A549 (cell line): ENCODE results near the gene KLHL8. TPM values are rescaled to one million over a fixed set of nuclear protein-coding genes. Genes with fewer than 3 reads are reported as not detected.

Source experiments
- ATAC-seq, 2 experiments: fragments of 200-7000 bp in 1 of 2; fragments of >200 bp in 1 of 2; cut with Nextera tagmentation in 1 of 2; cut with Tn5 transposase in 1 of 2; 3 replicates each; pipeline versions ENCODE4 v1.8.0 to v1.9.1; 2018 to 2020; ENCODE audit warnings: mild to moderate bottlenecking in 1 of 2, moderate library complexity in 1 of 2
- CTCF ChIA-PET: fragments of 300-600 bp; sonication (Branson Sonifier 250); formaldehyde crosslinking; extraction: SDS; loops from one replicate; lab custom pipeline; 2021; ENCODE audit warnings: antibody characterized with exemption, inconsistent platforms; lab: Yijun Ruan, JAX
- POLR2A ChIA-PET: fragments of 350-600 bp; formaldehyde crosslinking; extraction: SDS; loops from one replicate; lab custom pipeline; 2021; ENCODE audit warnings: antibody characterized with exemption, inconsistent platforms; lab: Yijun Ruan, JAX
- DNase-seq, 2 experiments: peaks; one replicate each; pipeline versions ENCODE4 v3.0.0 to v3.0.0-alpha.2; 2011 to 2016; ENCODE audit warnings: low read depth in 1 of 2, low spot score in 1 of 2
- FAIRE-seq: peaks from 2 replicates; lab custom pipeline; 2011; peaks lifted over from hg19 to GRCh38; lab: Jason Lieb, UNC
- H3K27ac ChIP-seq, 2 experiments: fragments of >200 bp; sonication (Bioruptor Twin); formaldehyde crosslinking; 3 replicates each; pipeline ENCODE4 v1.5.1; 2016 to 2017
- H3K4me1 ChIP-seq: fragments of >200 bp; sonication (Bioruptor Twin); formaldehyde crosslinking; 3 replicates; pipeline ENCODE4 v1.6.1; 2016
- H3K4me2 ChIP-seq: fragments of >200 bp; sonication (Bioruptor Twin); formaldehyde crosslinking; 3 replicates; pipeline ENCODE4 v1.6.1; 2016
- H3K4me3 ChIP-seq: fragments of >200 bp; sonication (Bioruptor Twin); formaldehyde crosslinking; 3 replicates; pipeline ENCODE4 v1.5.1; 2016
- H3K9me3 ChIP-seq: fragments of >200 bp; sonication (Bioruptor Twin); formaldehyde crosslinking; 3 replicates; pipeline ENCODE4 v1.6.1; 2016
- CBX8 ChIP-seq: fragments of 200-600 bp; sonication (generic); IDR thresholded peaks from 2 replicates; pipeline ENCODE4 v1.6.1; 2016
- CHD2 ChIP-seq: fragments of 150-350 bp; IDR thresholded peaks from 2 replicates; pipeline ENCODE4 v1.6.1; 2014; ENCODE audit warnings: low read length; ENCODE audit not compliant: partially characterized antibody
- CHD4 ChIP-seq: fragments of 200-600 bp; sonication (generic); IDR thresholded peaks from 2 replicates; pipeline ENCODE4 v1.6.1; 2016; ENCODE audit warnings: antibody characterized with exemption, mild to moderate bottlenecking, borderline replicate concordance
- CTCF ChIP-seq: fragments of >200 bp; sonication (Bioruptor Twin); formaldehyde crosslinking; IDR thresholded peaks from 3 replicates; pipeline ENCODE4 v1.5.1; 2016
- EHMT2 ChIP-seq: fragments of 200-600 bp; sonication (generic); IDR thresholded peaks from 2 replicates; pipeline ENCODE4 v1.6.1; 2016; ENCODE audit warnings: antibody characterized with exemption, low read depth, mild to moderate bottlenecking, moderate library complexity
- FOSL2 ChIP-seq, 2 experiments: fragments of 450-650 bp in 1 of 2; fragments of >200 bp in 1 of 2; sonication (Bioruptor Twin) in 1 of 2; formaldehyde crosslinking; IDR thresholded peaks; 2 replicates each; pipeline versions ENCODE4 v1.5.0 to v1.6.1; 2016 to 2020; ENCODE audit warnings: mild to moderate bottlenecking in 1 of 2, moderate library complexity in 1 of 2
- HMGXB4 ChIP-seq: fragments of 250-450 bp; sonication (Bioruptor Pico); IDR thresholded peaks from 2 replicates; pipeline ENCODE4 v1.5.0; 2021; ENCODE audit warnings: mild to moderate bottlenecking, moderate library complexity, borderline replicate concordance
- HOXB13 ChIP-seq: fragments of 250-450 bp; sonication (Bioruptor Pico); IDR thresholded peaks from 2 replicates; pipeline ENCODE4 v1.5.0; 2020; ENCODE audit warnings: low read depth, mild to moderate bottlenecking, moderate library complexity
- JUNB ChIP-seq: fragments of >200 bp; sonication (Bioruptor Twin); formaldehyde crosslinking; IDR thresholded peaks from 2 replicates; pipeline ENCODE4 v1.6.1; 2016
- KDM5A ChIP-seq: fragments of 200-600 bp; sonication (generic); IDR thresholded peaks from 2 replicates; pipeline ENCODE4 v1.6.1; 2016; ENCODE audit warnings: antibody characterized with exemption, mild to moderate bottlenecking
- MAFK ChIP-seq: fragments of 450-650 bp; IDR thresholded peaks from 2 replicates; pipeline ENCODE4 v1.6.1; 2014; ENCODE audit not compliant: partially characterized antibody
- NFE2L2 ChIP-seq: fragments of 150-350 bp; conservative IDR thresholded peaks from 2 replicates; pipeline ENCODE4 v1.6.1; 2014; ENCODE audit warnings: low read length
- NPAS2 ChIP-seq: fragments of 250-450 bp; sonication (Bioruptor Pico); IDR thresholded peaks from 2 replicates; pipeline ENCODE4 v1.8.0; 2022; ENCODE audit warnings: mild to moderate bottlenecking, moderate library complexity, borderline replicate concordance
- PHF8 ChIP-seq: fragments of 200-600 bp; sonication (generic); IDR thresholded peaks from 2 replicates; pipeline ENCODE4 v1.6.1; 2016; ENCODE audit warnings: low read depth, mild to moderate bottlenecking, antibody characterized with exemption, moderate library complexity, borderline replicate concordance
- RAD21 ChIP-seq, 2 experiments: fragments of >200 bp in 1 of 2; sonication (Bioruptor Twin) in 1 of 2; formaldehyde crosslinking in 1 of 2; IDR thresholded peaks in 1 of 2; conservative IDR thresholded peaks in 1 of 2; 2 replicates in 1 of 2; 3 replicates in 1 of 2; pipeline ENCODE4 v1.6.1; 2012 to 2018; ENCODE audit warnings: inconsistent platforms in 1 of 2
- RARB ChIP-seq: fragments of 250-450 bp; sonication (Bioruptor Pico); IDR thresholded peaks from 2 replicates; pipeline ENCODE4 v1.8.0; 2021; ENCODE audit warnings: mild to moderate bottlenecking, moderate library complexity
- RCOR1 ChIP-seq: fragments of 150-350 bp; IDR thresholded peaks from 2 replicates; pipeline ENCODE4 v1.6.1; 2014; ENCODE audit warnings: antibody characterized with exemption, low read length, low read depth
- RNF2 ChIP-seq: fragments of 200-600 bp; sonication (generic); IDR thresholded peaks from 2 replicates; pipeline ENCODE4 v1.6.1; 2016; ENCODE audit warnings: low read depth, mild to moderate bottlenecking, antibody characterized with exemption, moderate library complexity, borderline replicate concordance
- SREBF2 ChIP-seq: fragments of 450-650 bp; IDR thresholded peaks from 2 replicates; pipeline ENCODE4 v1.6.1; 2014; ENCODE audit warnings: mild to moderate bottlenecking, moderate library complexity
- TFCP2L1 ChIP-seq: fragments of 250-450 bp; sonication (Bioruptor Pico); IDR thresholded peaks from 2 replicates; pipeline ENCODE4 v1.5.0; 2021; ENCODE audit warnings: mild to moderate bottlenecking
- ZFP36 ChIP-seq: fragments of 450-650 bp; IDR thresholded peaks from 2 replicates; pipeline ENCODE4 v1.6.1; 2014; ENCODE audit warnings: borderline replicate concordance; ENCODE audit not compliant: partially characterized antibody
- WGBS: methylation state at CpG from one replicate; pipeline ENCODE4 v1.1.6; 2017; ENCODE audit errors: missing lambda C conversion rate; 5-methylcytosine and 5-hydroxymethylcytosine counted together
- polyA plus RNA-seq, 4 experiments: library from polyadenylated mRNA; depleted of rRNA in 3 of 4; stranded (reverse); fragments of >200 nt; fragmentation: RNase III in 1 of 4; extraction: RNeasy Plus Mini Kit Qiagen cat#74134 plus additional on column Dnase treatment in 1 of 4; gene quantifications; 2 replicates in 3 of 4; 3 replicates in 1 of 4; pipeline ENCODE4 v1.2.3, GENCODE V29; 2011 to 2017
- TF ChIP-seq, protein P1 (sequence below): IDR thresholded peaks from 2 replicates; pipeline ENCODE4 v1.6.1; 2012

Gene KLHL8
- polyA plus RNA-seq, 2 of the 4 experiments (the other 2 are of a cell fraction) = 9.7 to 11.2 TPM

- ATAC-seq (no peak), FAIRE-seq (no peak)
- 55% methylated on average over 1 of the region's 1 CpG for WGBS
Measured at GRCh38 chr4:87165892-87166291, 54.5 kb downstream of the KLHL8 start.

GRCh38 chr4:87153078-87153870 is 67.1 kb downstream of the KLHL8 start:
- H3K4me3 ChIP-seq = no peak overlapping the region
- ChIA-PET POLR2A (no interaction called here), CTCF (interaction anchor here (0.9 to 1.5 kb wide), 6 partner anchors 8 to 312 kb away, joined by 3 to 5 read pairs (median 3); no protein-coding TSS in a partner anchor)
- H3K4me2 ChIP-seq = no peak overlapping the region
- FAIRE-seq (no peak), ATAC-seq (no peak), DNase-seq (no peak)
- H3K4me1 ChIP-seq = no peaks in the 10 kb centered on the region
- no peaks in the 10 kb centered on the region for H3K9me3 ChIP-seq
- H3K27ac ChIP-seq = no peak overlapping the region
- TF ChIP-seq, protein P1, sequence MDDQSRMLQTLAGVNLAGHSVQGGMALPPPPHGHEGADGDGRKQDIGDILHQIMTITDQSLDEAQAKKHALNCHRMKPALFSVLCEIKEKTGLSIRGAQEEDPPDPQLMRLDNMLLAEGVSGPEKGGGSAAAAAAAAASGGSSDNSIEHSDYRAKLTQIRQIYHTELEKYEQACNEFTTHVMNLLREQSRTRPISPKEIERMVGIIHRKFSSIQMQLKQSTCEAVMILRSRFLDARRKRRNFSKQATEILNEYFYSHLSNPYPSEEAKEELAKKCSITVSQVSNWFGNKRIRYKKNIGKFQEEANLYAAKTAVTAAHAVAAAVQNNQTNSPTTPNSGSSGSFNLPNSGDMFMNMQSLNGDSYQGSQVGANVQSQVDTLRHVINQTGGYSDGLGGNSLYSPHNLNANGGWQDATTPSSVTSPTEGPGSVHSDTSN = no peak
- TF ChIP-seq RCOR1 (no peak), PHF8 (no peak)
- WGBS = 63% methylated on average over 4 of the region's 4 CpGs

More at GRCh38 chr4:87165892-87166291, 54.5 kb downstream of the KLHL8 start:
- no peak for TF ChIP-seq JUNB
- TF ChIP-seq SREBF2 = no peak
- no peak for TF ChIP-seq NPAS2 (CRISPR knock-in tag)
- no peak for TF ChIP-seq CHD4
- TF ChIP-seq EHMT2 = no peak
- TF ChIP-seq MAFK = no peak
- no peak for TF ChIP-seq TFCP2L1 (CRISPR knock-in tag)
- TF ChIP-seq CTCF = no peak
- TF ChIP-seq RAD21 (conservative IDR thresholded peaks at IDR 0.05 in 1 of 2, IDR thresholded peaks at IDR 0.05 in 1 of 2) = no peak
- TF ChIP-seq FOSL2 (IDR thresholded peaks at IDR 0.05) = no peak
- no peak for TF ChIP-seq FOSL2 (CRISPR knock-in tag; IDR thresholded peaks at IDR 0.05)
- TF ChIP-seq NFE2L2 = no peak
- TF ChIP-seq KDM5A = no peak
- TF ChIP-seq CBX8 = no peak
- TF ChIP-seq CHD2 = no peak
- TF ChIP-seq RARB (CRISPR knock-in tag) = no peak
- TF ChIP-seq HMGXB4 (CRISPR knock-in tag) = no peak
- no peak for TF ChIP-seq RNF2
- no peak for TF ChIP-seq ZFP36
- no peak for TF ChIP-seq HOXB13 (CRISPR knock-in tag)
- ChIA-PET POLR2A (no interaction called here), CTCF (no interaction called here)
- DNase-seq = no peak
- Histone ChIP-seq H3K27ac (no peak overlapping the region), H3K4me1 (no peaks in the 10 kb centered on the region), H3K4me2 (no peak overlapping the region), H3K4me3 (no peak overlapping the region), H3K9me3 (no peaks in the 10 kb centered on the region)
